Epithelial cell of esophagus (primary cell): ENCODE data around the gene SORL1.

ENCODE experiments used
- DNase-seq: peaks from one replicate; pipeline ENCODE4 v3.0.0; 2010; ENCODE audit warnings: low read depth
- H3K4me3 ChIP-seq: 2 replicates; pipeline ENCODE4 v1.5.1; 2011; ENCODE audit warnings: mild to moderate bottlenecking, low read length, control low read depth
- CTCF ChIP-seq: IDR thresholded peaks from 2 replicates; pipeline ENCODE4 v1.5.1; 2011; ENCODE audit warnings: low read depth, mild to moderate bottlenecking, low read length, control low read depth, inconsistent platforms; ENCODE audit not compliant: insufficient read depth; ENCODE audit errors: missing control alignments

The SORL1 gene

GRCh38 chr11:121514432-121515334 lies 62.6 kb downstream of the SORL1 start:
- H3K4me3 ChIP-seq: no peak overlapping the region
- no peak for TF ChIP-seq CTCF
- peak; percentile 34 for DNase-seq

DNA sequence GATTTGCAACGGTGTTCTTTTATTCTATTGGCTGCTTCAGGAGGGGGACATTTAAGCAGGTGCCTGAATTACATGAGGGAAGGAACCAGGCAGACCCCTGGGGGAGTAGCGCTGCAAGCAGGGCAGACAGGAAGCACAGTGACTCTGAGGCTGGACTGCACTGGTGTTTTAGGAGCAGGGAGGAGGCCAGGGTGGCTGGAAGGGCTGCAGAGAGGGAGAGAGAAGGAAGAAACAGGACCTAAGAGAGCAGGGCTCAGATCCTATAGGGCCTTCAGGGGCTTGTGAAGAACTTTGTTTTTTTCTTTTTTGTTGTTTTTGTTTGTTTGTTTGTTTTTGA lies 63.2 kb downstream of the SORL1 start:
- TF ChIP-seq CTCF: no peak
- DNase-seq: no peak
- no peak overlapping the region for H3K4me3 ChIP-seq

GRCh38 chr11:121517996-121518395 lies 65.9 kb downstream of the SORL1 start:
- TF ChIP-seq CTCF: no peak
- DNase-seq: no peak
- no peak overlapping the region for H3K4me3 ChIP-seq

DNA sequence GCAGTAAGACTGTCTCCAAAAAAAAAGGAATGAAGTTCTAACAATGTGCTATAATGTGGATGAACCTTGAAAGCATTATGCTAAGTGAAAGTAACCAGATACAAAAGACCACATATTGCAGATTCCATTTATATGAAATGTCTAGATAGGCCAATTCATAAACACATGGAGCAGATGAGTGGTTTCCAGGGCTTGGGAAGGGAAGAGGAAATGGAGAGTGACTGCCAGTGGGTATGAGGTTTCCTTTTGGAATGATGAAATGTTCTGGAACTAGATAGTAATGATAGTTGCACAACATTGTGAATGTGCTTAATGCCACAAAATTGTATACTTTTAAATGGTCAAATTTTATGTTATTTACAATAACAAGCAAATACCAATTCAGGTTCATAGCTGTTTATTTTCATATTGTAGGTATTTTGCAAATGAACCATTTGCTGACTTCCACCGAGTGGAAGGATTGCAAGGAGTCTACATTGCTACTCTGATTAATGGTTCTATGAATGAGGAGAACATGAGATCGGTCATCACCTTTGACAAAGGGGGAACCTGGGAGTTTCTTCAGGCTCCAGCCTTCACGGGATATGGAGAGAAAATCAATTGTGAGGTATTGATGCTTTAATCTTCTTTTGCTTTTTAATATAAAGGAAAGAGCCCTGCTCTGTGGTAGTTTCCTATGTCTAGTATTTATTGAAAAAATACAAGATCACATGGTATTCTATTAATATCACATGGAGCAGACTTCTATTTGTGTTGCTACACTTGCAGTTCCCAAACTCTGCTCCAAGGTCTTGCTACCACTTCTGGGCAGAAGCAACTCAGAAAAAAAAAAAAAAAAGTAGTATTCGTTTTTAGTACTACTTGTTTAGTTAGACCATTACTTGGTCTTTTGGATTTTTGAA lies 68.4 kb downstream of the SORL1 start:
- peak; percentile 83 for DNase-seq
- no peak for TF ChIP-seq CTCF

GRCh38 chr11:121521145-121522042 lies 69.3 kb downstream of the SORL1 start:
- H3K4me3 ChIP-seq: no peak overlapping the region
- TF ChIP-seq CTCF: no peak
- peak; percentile 77 for DNase-seq

More for the DNA sequence above, 68.4 kb downstream of the SORL1 start:
- no peak overlapping the region for H3K4me3 ChIP-seq
